Activated naive CD4-positive, alpha-beta T cell (primary cell): ENCODE results near the gene LRRC70.
"Not testable (repeated sequence)": the region's sequence is repeated elsewhere in the genome, so short reads cannot be mapped to it uniquely, and the experiment has no call there.

Source experiments
- DNase-seq, 4 experiments: peaks; one replicate each; lab custom pipeline; 2025; lab: John Stamatoyannopoulos, UW

LRRC70 gene

DNA sequence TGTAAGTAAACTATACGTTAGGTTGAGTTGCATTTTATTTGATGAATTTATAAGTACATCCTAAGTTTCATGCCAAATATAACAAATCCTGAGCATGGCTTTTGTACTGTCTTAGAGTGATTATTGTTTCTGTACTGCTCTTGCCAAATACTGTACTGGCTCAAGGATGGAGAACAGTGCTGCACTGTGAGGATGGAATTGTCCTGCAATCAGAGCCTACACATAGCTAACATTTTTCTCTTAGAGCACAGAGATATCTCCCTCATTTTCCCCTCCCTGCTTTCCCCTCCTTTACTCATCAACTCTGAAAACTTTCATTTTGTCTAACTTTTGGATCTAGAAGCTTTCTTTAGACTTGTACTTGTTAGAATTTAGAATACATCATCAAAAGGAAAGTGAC, 28.3 kb downstream of the LRRC70 start:
- DNase-seq, result no peak

DNA sequence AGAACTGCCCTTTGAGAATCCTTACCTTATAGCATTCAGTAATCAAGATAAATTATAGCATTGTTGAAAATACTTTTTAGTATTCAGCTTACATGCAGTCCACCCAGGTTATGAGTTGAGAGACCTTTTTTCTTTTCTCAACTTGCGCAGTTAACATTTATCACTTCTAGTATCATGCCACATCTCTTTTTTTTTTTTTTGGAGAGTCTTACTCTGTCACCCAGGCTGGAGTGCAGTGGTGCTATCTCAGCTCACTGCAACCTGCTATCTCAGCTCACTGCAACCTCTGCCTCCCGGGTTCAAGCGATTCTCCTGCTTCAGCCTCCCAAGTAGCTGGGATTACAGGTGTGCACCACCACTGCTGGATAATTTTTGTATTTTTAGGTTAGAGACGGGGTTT, 29.0 kb downstream of the LRRC70 start:
- no peak for DNase-seq

DNA sequence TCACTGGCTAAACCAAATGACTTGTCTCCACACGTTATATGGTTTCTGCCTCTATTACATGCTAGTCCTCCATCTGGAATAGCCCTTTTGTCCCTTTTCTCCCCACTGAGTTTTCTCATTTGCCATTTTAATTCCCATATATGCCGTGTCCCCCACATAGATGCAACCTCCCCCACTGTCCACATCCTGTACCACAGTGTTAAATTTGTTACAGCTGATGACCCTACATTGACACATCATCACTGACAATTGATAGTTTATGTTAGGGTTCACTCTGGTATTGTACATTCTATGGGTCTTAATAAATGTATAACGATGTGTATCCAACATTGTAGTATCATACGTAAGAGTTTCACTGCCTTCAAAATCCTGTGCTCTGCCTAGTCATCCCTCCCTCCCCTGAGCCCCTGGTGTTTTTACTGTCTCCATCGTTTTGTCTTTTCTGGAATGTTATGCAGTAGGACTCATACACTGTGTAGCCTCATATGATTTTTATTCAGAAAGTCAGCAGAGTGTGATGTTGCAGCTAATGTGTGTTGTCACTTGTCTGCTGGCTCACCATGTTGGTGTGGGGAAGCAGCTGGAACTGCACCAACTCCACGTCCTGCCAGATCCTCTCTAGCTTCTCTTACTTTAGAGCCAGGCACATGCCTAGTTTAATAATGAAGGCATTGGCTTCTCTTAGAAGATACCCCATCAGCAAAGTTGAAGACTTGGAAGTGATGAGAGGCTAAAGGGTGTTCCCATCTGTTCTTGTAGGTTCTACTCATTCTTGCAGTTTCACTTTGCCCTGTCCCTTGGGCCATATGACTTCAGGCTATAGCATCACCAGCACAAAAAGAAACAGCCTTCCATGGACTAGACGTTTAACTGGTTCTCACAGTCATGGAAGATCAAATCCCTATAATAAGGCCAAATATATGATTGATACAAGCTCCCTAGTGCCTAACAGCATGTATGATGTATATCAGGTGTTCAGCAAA, 30.2 kb downstream of the LRRC70 start:
- no peak for DNase-seq

DNA sequence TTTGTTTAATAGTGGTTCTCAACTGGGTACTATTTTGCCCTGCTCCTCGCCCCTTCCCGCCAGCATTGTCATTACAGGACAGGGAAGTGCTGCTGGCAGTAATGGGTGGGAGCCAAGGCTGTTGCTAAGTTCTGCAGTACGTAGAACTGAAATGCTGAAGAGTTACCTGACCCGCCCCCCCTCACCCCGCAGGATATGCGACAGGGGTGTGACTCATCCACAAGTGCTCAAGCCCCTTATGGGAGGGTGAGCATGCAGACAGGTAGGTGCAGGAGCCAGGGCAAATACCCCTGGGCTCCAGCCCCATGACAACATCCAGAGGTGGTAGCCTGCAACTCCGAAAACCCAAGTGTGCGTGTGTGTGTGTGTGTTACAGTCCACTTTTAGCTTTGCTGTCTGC, 35.7 kb downstream of the LRRC70 start:
- no peak for DNase-seq

DNA sequence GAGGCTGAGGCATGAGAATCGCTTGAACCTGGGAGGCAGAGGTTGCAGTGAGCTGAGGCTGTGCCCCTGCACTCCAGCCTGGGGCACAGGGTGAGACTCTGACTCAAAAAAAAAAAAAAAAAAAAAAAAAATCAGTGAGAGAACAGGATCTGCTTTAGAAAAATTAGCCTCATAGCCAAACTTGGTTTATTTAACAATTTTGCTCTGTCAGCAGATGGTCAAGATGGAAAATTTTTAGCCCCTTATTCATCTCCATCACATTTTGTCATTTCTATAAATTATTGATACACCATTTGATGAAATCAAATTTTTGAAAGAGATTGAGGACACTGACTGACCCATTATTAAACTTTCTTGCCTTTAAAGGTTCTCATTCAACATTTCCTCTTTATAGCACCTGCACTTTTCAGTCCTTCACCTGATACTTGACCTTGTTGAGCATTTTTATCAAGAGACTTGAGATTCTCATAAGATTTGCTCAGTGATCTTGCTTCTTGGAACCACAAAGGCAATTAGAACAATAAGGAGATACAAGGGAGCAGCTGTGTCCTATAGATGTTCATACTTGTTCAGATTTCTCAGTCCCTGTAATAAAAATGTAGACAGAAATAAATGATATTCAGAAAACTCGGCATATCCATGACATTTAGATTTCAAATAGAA, 38.1 kb downstream of the LRRC70 start:
- no peak for DNase-seq

DNA sequence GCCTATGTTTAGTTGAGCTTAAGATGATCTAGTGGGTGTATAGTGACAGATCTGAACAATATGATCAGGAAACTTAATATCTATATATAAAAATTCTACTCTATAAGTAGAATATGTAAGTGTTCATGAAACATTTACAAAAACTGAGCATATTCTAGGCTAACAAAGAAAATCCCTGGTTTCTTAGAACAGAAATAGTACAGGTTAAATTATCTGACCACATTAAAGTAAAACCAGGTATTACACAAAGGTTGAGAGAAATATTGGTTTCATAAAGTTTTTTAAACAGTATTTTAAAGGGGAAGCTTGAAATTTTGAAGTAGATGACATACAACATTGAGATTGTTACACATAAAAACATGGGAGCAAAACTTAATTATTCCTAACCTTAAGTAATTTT, 39.3 kb downstream of the LRRC70 start:
- DNase-seq, result no peak

DNA sequence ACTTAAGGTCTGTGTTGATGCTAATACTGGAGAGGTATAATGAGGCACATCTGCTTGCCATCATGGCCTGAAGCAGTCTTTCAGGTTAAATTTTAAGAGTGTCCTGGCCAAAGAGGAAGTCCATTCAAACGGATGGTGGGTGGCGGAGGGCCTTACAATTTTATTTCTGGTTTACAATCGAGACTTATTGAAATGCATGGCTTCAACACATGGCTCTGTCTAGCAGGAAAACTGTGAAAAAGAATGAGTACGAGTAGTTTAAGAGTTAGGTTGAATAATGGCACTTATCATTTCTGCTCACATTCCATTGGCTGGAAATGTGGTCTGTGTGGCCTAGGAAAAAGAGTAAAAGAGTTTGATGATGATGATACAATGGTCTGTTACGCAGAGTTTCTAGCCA, 42.1 kb downstream of the LRRC70 start:
- DNase-seq, result no peak

DNA sequence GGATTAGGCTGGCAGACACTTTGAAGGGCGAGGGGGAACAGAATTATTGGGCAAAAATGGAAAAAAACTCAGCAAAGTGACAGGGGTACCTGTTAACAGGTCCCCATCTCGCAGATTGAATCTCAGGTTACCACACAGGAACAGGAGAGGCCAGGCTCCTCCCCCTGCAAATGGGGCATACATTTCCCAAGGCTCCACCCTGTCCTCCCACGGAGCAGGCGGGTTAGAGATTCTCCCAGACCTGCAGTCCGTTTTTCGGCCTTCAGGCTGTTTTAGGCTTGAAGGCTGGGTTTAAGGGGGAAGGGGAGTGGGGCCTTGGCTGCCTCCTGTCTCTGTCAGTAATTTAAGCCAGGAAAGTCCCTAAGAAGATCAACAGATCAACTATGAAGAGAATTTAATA, 42.7 kb downstream of the LRRC70 start:
- no peak for DNase-seq

DNA sequence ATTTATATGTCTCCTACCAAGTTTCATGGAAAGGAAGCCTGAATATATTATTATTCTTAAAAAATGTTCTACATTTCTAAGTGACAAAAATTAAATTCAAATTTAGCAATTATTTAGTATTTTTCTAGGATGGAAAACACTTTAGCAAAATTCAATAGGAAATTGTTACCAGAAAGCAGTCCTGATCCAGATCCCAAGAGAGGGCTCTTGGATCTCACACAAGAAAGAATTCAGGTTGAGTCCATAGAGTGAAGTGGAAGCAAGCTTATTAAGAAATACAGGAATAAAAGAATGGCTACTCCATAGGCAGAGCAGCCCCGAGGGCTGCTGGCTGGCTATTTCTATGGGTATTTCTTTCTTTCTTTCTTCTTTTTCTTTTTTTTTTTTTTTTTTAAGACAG, 44.7 kb downstream of the LRRC70 start:
- no peak for DNase-seq

DNA sequence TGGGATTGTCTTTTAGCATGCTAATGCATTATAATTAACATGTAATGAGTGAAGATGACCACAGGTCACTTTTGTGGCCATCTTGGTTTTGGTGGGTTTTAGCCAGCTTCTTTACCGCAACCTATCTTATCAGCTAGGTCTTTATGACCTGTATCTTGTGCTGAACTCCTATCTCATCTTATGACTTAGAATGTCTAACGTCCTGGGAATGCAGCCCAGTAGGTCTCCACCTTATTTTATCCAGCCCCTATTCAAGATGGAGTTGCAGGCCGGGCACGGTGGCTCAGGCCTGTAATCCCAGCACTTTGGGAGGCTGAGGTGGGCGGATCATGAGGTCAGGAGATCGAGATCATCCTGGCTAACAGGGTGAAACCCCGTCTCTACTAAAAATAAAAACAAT, 45.8 kb downstream of the LRRC70 start:
- DNase-seq, result not testable (repeated sequence)

DNA sequence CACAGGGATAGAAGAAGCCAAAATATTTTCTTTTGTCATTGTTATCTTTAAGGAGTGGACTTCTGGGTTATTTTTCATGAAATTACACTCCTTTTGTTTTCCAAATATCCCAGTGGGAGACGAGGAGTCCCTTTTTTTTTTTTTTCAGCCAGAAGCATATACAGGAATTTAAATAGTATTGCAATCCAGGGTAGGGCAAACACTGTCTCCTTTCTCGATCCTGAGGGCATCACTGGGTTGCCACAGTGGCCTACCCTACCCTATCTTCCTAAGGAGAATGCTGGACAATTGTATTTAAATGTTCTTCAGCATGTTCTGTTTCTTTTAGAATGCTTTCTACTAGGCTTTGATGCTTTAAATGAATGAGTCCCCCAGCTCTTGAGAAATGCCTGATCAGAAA, 47.9 kb downstream of the LRRC70 start:
- DNase-seq, result no peak

DNA sequence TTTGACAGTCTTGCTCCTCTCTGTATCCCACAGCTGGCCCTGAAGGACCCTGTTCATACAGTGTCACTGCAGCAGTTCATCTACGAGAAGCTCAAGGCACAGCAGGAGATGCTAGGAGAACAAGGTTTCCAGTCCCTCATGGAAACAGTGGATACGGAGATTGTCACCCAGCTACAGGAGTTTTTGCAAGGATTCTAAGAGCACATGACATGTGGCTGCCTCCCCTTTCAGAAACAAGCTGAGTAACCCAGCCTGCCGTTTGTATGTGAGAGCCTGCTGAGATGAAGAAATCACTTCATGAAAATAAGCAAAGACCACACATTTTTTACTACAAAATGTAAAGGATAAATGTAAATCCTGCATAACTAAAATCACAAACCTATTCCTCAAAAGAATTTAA, 48.5 kb downstream of the LRRC70 start:
- DNase-seq, result no peak

DNA sequence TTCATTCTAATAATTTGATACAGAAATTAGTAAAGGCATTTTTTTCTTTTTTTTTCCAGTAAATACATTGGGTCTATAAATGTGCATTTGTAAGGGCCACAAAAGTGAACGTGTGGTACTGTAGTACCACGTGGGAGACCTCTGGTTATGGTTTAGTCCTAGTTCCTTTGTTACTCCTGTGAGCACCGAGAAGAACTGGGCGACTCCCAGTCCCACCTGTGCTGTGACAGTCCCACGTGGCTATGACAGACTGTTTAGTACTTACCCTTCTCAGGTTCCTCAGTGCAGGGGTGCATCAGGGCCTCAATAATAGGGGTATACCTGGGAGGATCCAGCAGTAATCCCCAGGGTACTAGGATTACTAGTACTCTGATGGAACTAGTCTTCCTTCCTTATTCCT, 49.3 kb downstream of the LRRC70 start:
- no peak for DNase-seq
